ENCODE data around the gene TUBGCP6. TPM values are rescaled to one million over a fixed set of nuclear protein-coding genes. Genes with fewer than 3 reads are reported as not detected.
"Not testable (repeated sequence)": the region's sequence is repeated elsewhere in the genome, so short reads cannot be mapped to it uniquely, and the experiment has no call there.

The TUBGCP6 gene
- total RNA-seq, 2 experiments from 2014 or later: 41.4 to 43.8 TPM

DNA sequence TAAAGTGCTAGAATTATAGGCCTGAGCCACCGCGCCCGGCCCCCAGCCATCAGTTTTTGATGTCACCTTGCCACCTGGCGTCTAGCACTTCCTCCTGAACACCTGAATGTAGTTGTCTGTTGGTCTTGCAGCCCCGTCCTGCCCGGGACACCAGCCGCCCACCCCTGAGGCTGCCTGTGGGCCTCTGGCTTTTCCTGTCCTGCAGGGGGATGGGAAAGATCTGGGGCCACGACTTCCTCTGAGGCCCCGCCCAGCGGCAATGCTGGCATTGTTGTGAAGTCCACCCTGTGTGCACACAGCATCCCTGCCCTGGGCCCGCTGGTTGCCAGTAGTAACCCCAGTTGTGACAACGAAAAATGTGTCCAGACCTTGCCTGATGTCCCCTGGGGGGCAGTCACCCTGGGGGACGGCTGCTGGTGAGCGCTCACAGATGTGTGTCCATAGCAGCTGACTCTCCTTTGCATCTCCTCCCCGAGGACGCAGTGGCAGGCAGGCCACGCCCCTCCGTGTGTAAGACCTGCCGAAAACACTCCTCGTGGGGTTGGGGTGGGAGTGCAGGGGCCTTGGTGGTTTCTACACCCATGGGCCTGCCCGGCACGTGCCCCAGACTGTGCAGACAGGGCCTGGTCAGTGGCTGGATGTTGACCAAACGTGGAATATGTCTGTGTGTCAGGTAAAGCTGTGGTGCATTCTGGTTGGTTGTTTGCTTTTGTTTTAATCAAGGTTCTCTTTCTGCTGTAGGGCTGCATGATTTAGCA lies 37.3 kb downstream of the TUBGCP6 start:
- Mint-ChIP-seq H3K4me3 (no peak overlapping the region), H3K4me1 (ENCODE audit: low read depth) (peaks cover 18% of the 10 kb centered on the region), H3K36me3 (peaks cover 21% of the 10 kb centered on the region), H3K27ac (no peak overlapping the region), H3K9me3 (no peaks in the 10 kb centered on the region), H3K27me3 (no peaks in the 10 kb centered on the region)
- intact Hi-C loops (cut with micrococcal nuclease): loop anchor here (5.0 kb wide), 1 partner anchor 440 kb away; no protein-coding TSS in a partner anchor
- CTCF ChIA-PET: interaction anchor here (1.5 to 4.6 kb wide), 4 partner anchors 16 to 277 kb away, joined by 3 to 40 read pairs (median 6); no protein-coding TSS in a partner anchor
- POLR2A ChIA-PET: no interaction called here
- DNase-seq: no peak

DNA sequence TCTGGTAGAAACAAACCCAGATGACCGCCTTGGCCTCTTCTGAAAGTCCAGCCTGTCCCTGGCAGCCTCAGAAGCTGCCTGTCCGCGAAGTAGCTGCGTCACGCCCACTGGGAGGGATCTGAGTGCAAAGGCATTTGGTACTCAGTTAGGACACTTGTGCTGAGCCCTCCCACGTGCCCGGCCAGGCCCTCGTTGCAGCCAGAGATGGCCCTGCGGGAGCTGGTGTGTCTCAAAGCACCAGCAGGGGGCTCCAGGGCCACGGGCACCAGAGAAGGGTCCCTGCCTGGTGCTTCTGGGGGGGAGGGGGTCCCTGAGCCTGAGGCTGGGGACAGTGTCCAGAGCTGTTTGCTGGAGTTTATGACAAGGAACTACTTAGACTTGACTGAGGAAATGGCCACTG lies 38.2 kb downstream of the TUBGCP6 start:
- intact Hi-C loops (cut with micrococcal nuclease): loop anchor here (5.0 kb wide), 1 partner anchor 439 kb away; no protein-coding TSS in a partner anchor
- Mint-ChIP-seq H3K4me1 (ENCODE audit: low read depth) (peaks cover 24% of the 10 kb centered on the region), H3K27me3 (no peaks in the 10 kb centered on the region), H3K9me3 (no peaks in the 10 kb centered on the region), H3K4me3 (no peak overlapping the region), H3K36me3 (peaks cover 18% of the 10 kb centered on the region), H3K27ac (no peak overlapping the region)
- no peak for DNase-seq
- ChIA-PET CTCF (interaction anchor here (0.9 to 4.6 kb wide), 7 partner anchors 15 to 176 kb away, joined by 3 to 40 read pairs (median 4); no protein-coding TSS in a partner anchor), POLR2A (interaction anchor here (0.6 kb wide), 1 partner anchor 70 kb away, joined by 4 read pairs; no protein-coding TSS in a partner anchor)

DNA sequence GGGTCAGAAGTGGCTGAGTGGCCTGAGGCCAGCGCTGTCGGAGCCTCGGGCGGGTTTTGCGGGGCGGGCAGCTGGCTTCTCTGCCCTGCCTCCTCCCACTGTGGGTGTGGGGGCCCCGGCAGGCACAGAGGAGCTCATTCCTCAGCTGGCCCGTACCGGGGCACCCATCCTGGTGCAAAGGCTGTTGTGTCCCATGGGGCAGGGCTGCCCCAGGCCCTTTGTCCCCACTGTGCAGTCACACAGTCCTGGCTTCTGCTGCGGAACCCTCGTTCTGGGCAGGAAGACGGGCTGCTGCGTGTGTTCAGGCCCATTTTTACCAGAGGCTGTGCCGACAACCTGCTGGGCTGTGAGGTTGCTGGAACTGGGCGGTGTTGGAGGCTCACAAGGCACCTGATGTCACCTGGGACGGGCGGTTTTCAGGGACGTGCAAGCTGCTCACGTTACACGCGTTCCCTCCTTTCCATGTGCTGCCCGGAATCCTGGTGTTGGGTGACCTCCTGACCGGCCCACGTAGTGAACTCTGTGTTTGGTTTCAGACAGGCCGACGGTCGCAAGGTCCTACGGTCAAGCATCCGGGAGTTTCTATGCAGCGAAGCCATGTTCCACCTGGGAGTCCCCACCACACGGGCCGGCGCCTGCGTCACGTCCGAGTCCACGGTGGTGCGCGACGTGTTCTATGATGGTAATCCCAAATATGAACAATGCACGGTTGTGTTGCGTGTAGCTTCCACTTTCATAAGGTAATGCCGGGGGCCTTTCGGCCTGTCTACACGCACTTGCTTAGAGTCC lies 38.8 kb downstream of the TUBGCP6 start:
- peaks cover 20% of the 10 kb centered on the region for H3K4me1 Mint-ChIP-seq (ENCODE audit: low read depth)
- ChIA-PET CTCF (interaction anchor here (0.9 to 4.6 kb wide), 7 partner anchors 14 to 176 kb away, joined by 3 to 40 read pairs (median 4); no protein-coding TSS in a partner anchor), POLR2A (interaction anchor here (0.6 kb wide), 1 partner anchor 69 kb away, joined by 4 read pairs; no protein-coding TSS in a partner anchor)
- H3K9me3 Mint-ChIP-seq: no peaks in the 10 kb centered on the region
- no peak overlapping the region for H3K27ac Mint-ChIP-seq
- no peak overlapping the region for H3K4me3 Mint-ChIP-seq
- intact Hi-C loops (cut with micrococcal nuclease): loop anchor here (5.0 kb wide), 1 partner anchor 439 kb away; no protein-coding TSS in a partner anchor
- H3K36me3 Mint-ChIP-seq: peaks cover 18% of the 10 kb centered on the region
- no peak for DNase-seq
- no peaks in the 10 kb centered on the region for H3K27me3 Mint-ChIP-seq

DNA sequence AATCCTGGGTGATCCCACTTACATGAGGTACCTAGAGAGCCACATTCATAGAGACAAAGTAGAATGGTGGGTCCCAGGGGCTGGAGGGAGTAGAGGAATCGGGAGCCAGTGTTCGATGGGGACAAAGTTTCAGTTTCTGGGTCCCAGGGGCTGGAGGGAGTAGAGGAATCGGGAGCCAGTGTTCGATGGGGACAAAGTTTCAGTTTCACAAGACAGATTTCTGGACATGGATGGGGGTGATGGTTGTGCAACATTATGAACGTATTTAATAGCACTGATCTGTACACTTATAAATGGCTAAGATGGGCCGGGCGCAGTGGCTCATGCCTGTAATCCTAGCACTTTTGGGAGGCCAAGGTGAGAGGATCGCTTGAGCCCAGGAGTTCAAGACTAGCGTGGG lies 39.8 kb downstream of the TUBGCP6 start:
- Mint-ChIP-seq H3K36me3 (peaks cover 18% of the 10 kb centered on the region), H3K4me1 (ENCODE audit: low read depth) (peaks cover 20% of the 10 kb centered on the region)
- intact Hi-C loops (cut with micrococcal nuclease): loop anchor here (5.0 kb wide), 1 partner anchor 438 kb away; no protein-coding TSS in a partner anchor
- CTCF ChIA-PET: interaction anchor here (0.6 to 4.6 kb wide), 3 partner anchors 14 to 63 kb away, joined by 3 to 40 read pairs (median 5); no protein-coding TSS in a partner anchor
- H3K9me3 Mint-ChIP-seq, H3K27me3 Mint-ChIP-seq, DNase-seq, H3K4me3 Mint-ChIP-seq, H3K27ac Mint-ChIP-seq: not testable (repeated sequence)
- POLR2A ChIA-PET: interaction anchor here (0.6 to 0.7 kb wide), 2 partner anchors 211 to 242 kb away, joined by 3 to 4 read pairs; no protein-coding TSS in a partner anchor

DNA sequence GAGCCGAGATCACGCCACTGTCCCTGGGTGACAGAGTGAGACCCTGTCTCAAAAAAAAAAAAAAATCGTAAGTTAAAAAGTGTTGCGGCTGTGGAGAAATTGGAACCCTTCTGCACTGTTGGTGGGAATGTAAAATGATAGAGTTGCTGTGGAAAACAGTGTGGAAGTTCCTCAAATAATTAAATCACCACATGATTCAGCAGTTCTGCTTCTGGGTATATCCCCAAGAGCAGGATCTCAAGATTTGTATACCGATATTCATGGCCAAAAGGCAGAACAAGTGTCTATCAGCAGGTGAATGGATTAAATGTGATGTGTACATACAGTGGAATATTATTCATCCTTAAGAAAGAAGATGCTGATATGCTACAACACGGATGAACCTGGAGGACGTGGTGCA lies 40.3 kb downstream of the TUBGCP6 start:
- no peaks in the 10 kb centered on the region for H3K27me3 Mint-ChIP-seq
- POLR2A ChIA-PET: interaction anchor here (0.6 to 0.7 kb wide), 2 partner anchors 211 to 242 kb away, joined by 3 to 4 read pairs; no protein-coding TSS in a partner anchor
- CTCF ChIA-PET: interaction anchor here (0.6 kb wide), 1 partner anchor 14 kb away, joined by 5 read pairs; no protein-coding TSS in a partner anchor
- H3K4me1 Mint-ChIP-seq (ENCODE audit: low read depth): peaks cover 19% of the 10 kb centered on the region
- no peak for DNase-seq
- H3K36me3 Mint-ChIP-seq: peaks cover 16% of the 10 kb centered on the region
- H3K27ac Mint-ChIP-seq: no peak overlapping the region
- intact Hi-C loops (cut with micrococcal nuclease): no loop called here
- no peaks in the 10 kb centered on the region for H3K9me3 Mint-ChIP-seq
- no peak overlapping the region for H3K4me3 Mint-ChIP-seq

DNA sequence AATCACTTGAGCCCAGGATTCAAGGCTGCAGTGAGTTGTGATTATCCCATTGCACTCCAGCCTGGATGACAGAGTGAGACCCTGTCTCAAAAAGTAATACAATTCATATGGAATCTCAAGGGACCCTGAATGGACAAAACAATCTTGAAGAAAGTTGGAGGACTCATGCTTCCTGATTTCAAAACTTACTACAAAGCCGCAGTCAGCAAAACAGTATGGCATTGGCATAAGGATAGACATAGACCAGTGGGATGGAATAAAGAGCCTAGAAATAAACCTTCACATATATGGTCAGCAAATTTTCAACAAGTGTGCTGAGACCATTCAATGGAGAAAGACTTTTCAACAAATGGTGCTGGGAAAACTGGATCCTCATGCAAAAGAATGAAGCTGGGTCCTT lies 41.5 kb downstream of the TUBGCP6 start:
- no peaks in the 10 kb centered on the region for H3K27me3 Mint-ChIP-seq
- H3K9me3 Mint-ChIP-seq: no peaks in the 10 kb centered on the region
- CTCF ChIA-PET: interaction anchor here (0.8 to 1.1 kb wide), 2 partner anchors 39 to 54 kb away, joined by 3 to 4 read pairs; no protein-coding TSS in a partner anchor
- no peak overlapping the region for H3K27ac Mint-ChIP-seq
- intact Hi-C loops (cut with micrococcal nuclease): no loop called here
- peaks cover 16% of the 10 kb centered on the region for H3K36me3 Mint-ChIP-seq
- no peak for DNase-seq
- POLR2A ChIA-PET: no interaction called here
- H3K4me3 Mint-ChIP-seq: no peak overlapping the region
- peaks cover 22% of the 10 kb centered on the region for H3K4me1 Mint-ChIP-seq (ENCODE audit: low read depth)

DNA sequence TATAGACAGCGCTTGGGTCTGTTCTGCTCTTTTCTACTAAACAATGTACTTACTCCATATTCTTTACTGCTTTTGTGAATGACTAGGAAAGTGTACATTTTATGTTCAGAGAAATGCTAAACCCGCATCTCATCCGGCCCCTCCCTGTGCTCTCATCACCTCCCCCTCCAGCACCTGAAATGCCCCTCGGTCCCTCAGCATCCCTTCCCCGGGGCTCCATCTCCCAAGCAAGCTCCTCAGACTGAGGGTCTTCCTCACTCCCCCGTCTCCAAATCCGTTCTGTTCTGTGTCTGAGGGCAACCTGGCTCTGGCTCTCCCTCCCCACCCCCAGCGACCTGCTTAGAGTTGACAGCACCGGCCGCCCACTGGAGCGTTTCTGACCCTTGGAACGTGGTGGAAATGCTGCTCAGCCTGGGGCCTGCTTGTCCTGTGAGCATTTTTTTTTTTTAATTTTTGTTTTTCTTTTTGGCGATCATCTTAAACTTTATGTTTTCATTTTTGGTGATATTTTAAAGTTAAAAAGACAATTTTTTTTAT lies 42.6 kb downstream of the TUBGCP6 start:
- Mint-ChIP-seq H3K27me3 (no peaks in the 10 kb centered on the region), H3K27ac (no peak overlapping the region), H3K4me3 (peak overlapping the region; percentile 79), H3K4me1 (ENCODE audit: low read depth) (peaks cover 22% of the 10 kb centered on the region), H3K36me3 (peaks cover 19% of the 10 kb centered on the region), H3K9me3 (no peaks in the 10 kb centered on the region)
- ChIA-PET POLR2A (interaction anchor here (2.6 kb wide), 1 partner anchor 11 kb away, joined by 12 read pairs; no protein-coding TSS in a partner anchor), CTCF (interaction anchor here (0.5 kb wide), 1 partner anchor 140 kb away, joined by 3 read pairs; no protein-coding TSS in a partner anchor)
- no peak for DNase-seq
- intact Hi-C loops (cut with micrococcal nuclease): no loop called here

DNA sequence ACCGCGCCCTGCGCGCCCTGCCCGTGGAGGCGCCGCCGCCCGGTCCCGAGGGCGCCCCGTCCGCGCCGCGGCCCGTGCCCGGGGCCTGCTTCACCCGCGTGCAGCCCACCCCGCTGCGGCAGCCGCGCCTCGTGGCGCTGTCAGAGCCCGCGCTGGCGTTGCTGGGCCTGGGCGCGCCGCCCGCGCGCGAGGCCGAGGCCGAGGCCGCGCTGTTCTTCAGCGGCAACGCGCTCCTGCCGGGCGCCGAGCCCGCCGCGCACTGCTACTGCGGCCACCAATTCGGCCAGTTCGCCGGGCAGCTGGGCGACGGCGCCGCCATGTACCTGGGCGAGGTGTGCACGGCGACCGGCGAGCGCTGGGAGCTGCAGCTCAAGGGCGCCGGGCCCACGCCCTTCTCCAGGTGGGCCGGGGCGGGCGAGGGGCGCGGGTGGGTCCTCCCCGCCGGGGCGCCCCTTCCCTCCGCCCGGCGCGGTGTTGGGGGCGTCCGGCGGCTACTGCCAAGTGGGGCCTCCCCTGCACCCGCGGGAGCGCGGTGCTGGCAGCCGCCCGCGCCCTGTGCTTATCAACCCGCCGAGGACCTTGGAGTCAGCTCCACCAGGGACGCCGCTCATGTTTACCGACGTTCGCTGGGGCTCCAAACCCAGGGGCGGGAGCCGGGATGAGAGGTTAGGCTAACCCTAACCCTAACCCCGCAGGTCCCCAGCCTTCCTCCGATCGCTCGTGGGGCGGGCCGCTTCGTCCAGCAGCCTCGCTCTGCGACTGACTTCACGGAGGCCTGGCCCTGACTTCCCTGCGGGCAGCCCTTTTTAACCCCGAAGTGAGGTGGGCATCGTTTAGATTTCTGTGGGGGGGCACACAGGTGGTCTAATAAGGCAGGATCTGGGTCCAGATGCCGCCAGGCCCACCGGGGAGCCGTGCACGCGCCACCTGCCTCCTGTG lies 43.4 kb downstream of the TUBGCP6 start:
- Mint-ChIP-seq H3K4me1 (ENCODE audit: low read depth) (peaks cover 22% of the 10 kb centered on the region), H3K27ac (no peak overlapping the region), H3K36me3 (peaks cover 19% of the 10 kb centered on the region), H3K4me3 (peak overlapping the region; percentile 79), H3K9me3 (no peaks in the 10 kb centered on the region), H3K27me3 (no peaks in the 10 kb centered on the region)
- intact Hi-C loops (cut with micrococcal nuclease): no loop called here
- ChIA-PET POLR2A (interaction anchor here (2.6 kb wide), 1 partner anchor 10 kb away, joined by 12 read pairs; no protein-coding TSS in a partner anchor), CTCF (interaction anchor here (0.5 kb wide), 1 partner anchor 140 kb away, joined by 3 read pairs; no protein-coding TSS in a partner anchor)
- DNase-seq: peak; percentile 30

DNA sequence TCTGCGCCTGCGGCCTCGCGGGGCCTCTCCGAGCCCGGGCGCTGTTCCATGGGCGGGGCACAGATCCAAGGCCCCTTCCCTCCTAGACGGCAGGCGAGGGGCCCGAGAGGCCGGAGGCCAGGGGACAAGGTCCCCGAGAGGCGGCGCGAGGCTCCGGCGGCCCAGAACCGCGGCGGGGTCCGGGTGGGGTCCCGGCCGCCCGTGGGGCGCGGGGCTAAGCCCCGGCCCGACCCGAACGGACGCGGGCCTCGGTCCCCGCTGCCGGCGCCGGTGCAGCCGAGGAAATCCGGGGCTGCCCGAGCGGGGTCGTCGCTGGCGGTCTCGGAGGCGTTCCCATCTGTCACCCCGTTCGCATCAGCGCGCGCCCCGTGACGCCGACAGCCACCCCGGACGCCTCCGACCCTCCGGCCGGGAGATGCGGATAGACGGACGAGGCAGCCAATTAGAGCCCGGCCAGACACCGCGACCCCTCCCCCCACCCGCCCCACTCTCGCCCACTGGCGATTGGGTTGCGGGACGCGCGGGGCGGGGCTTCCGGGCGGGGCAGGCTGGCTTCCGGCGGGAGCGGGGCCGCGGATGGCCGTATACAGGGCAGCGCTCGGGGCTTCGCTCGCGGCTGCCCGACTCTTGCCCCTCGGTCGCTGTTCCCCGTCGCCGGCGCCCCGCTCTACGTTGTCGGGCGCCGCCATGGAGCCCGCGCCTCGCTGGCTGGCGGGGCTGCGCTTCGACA lies 44.2 kb downstream of the TUBGCP6 start, which contains the start of gene SELENOO:
Gene SELENOO (plus strand): TSS at position 551 of the 730 bp plus-strand sequence. CDS start 26 bp downstream, at position 577.
- H3K9me3 Mint-ChIP-seq: no peaks in the 10 kb centered on the region
- peaks cover 22% of the 10 kb centered on the region for H3K4me1 Mint-ChIP-seq (ENCODE audit: low read depth)
- POLR2A ChIA-PET: interaction anchor here (2.6 kb wide), 1 partner anchor 9 kb away, joined by 12 read pairs; no protein-coding TSS in a partner anchor
- H3K27me3 Mint-ChIP-seq: no peaks in the 10 kb centered on the region
- peaks cover 21% of the 10 kb centered on the region for H3K36me3 Mint-ChIP-seq
- intact Hi-C loops (cut with micrococcal nuclease): loop anchor here (1.0 kb wide), 2 partner anchors 9 to 15 kb away; partner anchors contain the start of gene TRABD
- no peak within 1 kb of the TSS for H3K27ac Mint-ChIP-seq
- peak; percentile 94 for DNase-seq
- H3K4me3 Mint-ChIP-seq: peak within 1 kb of the TSS; percentile 79
- CTCF ChIA-PET: no interaction called here

All from activated CD4-positive, alpha-beta memory T cell treated with anti-CD3 and anti-CD28 coated beads for 36 hours (primary cell).